ENCODE results near the gene NEO1.

GRCh38 chr15:73353734-73354133 is 301.5 kb downstream of the NEO1 start:
- no peak for TF ChIP-seq CTCF (IDR thresholded peaks at IDR 0.05)
- no peak for TF ChIP-seq POLR2A (IDR thresholded peaks at IDR 0.05)

Data from uterus (tissue), 2 donors.